ENCODE results near the gene PLXDC1.
A peak's percentile ranks its signal among the peaks of the same experiment; 100 is the strongest.

Gene PLXDC1

GRCh38 chr17:39144416-39144840 is 7.0 kb downstream of the PLXDC1 start:
- Histone ChIP-seq H3K4me3 (ENCODE audit: low read depth, low read length) (no peak overlapping the region), H3K36me3 (replicated peaks) (no peaks in the 10 kb centered on the region), H3K27ac (no peak overlapping the region), H3K27me3 (replicated peaks) (no peaks in the 10 kb centered on the region)
- no peak for DNase-seq
- TF ChIP-seq CTCF (IDR thresholded peaks at IDR 0.05; ENCODE audit: low read depth, low read length, missing control alignments), result no peak
- in situ Hi-C loops (cut with HindIII; ENCODE audit: low pct_ligation_motif_present, low sequenced_read_pairs), result no loop called here

- H3K27ac ChIP-seq, result no peak overlapping the region
- no peak for DNase-seq
- in situ Hi-C loops (cut with HindIII; ENCODE audit: low pct_ligation_motif_present, low sequenced_read_pairs), result no loop called here
- H3K4me3 ChIP-seq (ENCODE audit: low read depth, low read length), result no peak overlapping the region
- H3K27me3 ChIP-seq (replicated peaks), result no peaks in the 10 kb centered on the region
- TF ChIP-seq CTCF (IDR thresholded peaks at IDR 0.05; ENCODE audit: low read depth, low read length, missing control alignments), result no peak
- no peaks in the 10 kb centered on the region for H3K36me3 ChIP-seq (replicated peaks)
Observed at GRCh38 chr17:39143552-39144093, 7.8 kb downstream of the PLXDC1 start.

- in situ Hi-C loops (cut with HindIII; ENCODE audit: low pct_ligation_motif_present, low sequenced_read_pairs), result no loop called here
- no peak for TF ChIP-seq CTCF (IDR thresholded peaks at IDR 0.05; ENCODE audit: low read depth, low read length, missing control alignments)
Observed at GRCh38 chr17:39141915-39142664, 9.3 kb downstream of the PLXDC1 start.

GRCh38 chr17:39141294-39141693 is 10.1 kb downstream of the PLXDC1 start:
- no peak overlapping the region for H3K4me3 ChIP-seq (ENCODE audit: low read depth, low read length)
- in situ Hi-C loops (cut with HindIII; ENCODE audit: low pct_ligation_motif_present, low sequenced_read_pairs), result no loop called here
- no peak for DNase-seq
- no peaks in the 10 kb centered on the region for H3K27me3 ChIP-seq (replicated peaks)
- no peaks in the 10 kb centered on the region for H3K36me3 ChIP-seq (replicated peaks)
- no peak for TF ChIP-seq CTCF (IDR thresholded peaks at IDR 0.05; ENCODE audit: low read depth, low read length, missing control alignments)
- no peak overlapping the region for H3K27ac ChIP-seq

More at GRCh38 chr17:39141915-39142664, 9.3 kb downstream of the PLXDC1 start:
- DNase-seq, result no peak
- Histone ChIP-seq H3K36me3 (replicated peaks) (no peaks in the 10 kb centered on the region), H3K27me3 (replicated peaks) (no peaks in the 10 kb centered on the region), H3K27ac (no peak overlapping the region), H3K4me3 (ENCODE audit: low read depth, low read length) (no peak overlapping the region)

- H3K27me3 ChIP-seq (replicated peaks), result no peaks in the 10 kb centered on the region
- DNase-seq, result no peak
- no peaks in the 10 kb centered on the region for H3K36me3 ChIP-seq (replicated peaks)
- no peak overlapping the region for H3K4me3 ChIP-seq (ENCODE audit: low read depth, low read length)
- H3K27ac ChIP-seq, result peak overlapping the region; percentile 65
- in situ Hi-C loops (cut with HindIII; ENCODE audit: low pct_ligation_motif_present, low sequenced_read_pairs), result no loop called here
- no peak for TF ChIP-seq CTCF (IDR thresholded peaks at IDR 0.05; ENCODE audit: low read depth, low read length, missing control alignments)
Observed at GRCh38 chr17:39139561-39139960, 11.9 kb downstream of the PLXDC1 start.
